ENCODE data around the gene SLC5A5.

SLC5A5 gene

GRCh38 chr19:17926044-17926443 is 54.3 kb downstream of the SLC5A5 start:
- no peak for DNase-seq

DNA sequence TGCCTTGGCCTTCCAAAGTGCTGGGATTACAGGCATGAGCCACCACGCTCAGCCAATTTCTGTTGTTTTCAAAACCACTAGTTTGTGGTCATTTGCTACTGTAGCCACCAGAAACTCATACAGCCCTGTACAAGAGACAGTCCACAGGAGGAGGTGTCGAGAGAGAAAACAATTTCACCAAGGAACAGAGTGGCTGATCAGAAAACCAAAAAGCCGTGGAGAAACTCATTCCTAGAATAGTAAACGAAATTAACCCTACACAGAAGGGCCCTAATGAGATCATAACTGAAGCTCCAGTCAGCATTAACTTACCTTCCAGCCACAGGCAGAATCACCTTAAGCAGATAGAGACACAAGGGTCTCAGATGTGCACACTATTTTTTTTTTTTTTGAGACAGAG is 57.3 kb downstream of the SLC5A5 start:
- DNase-seq, result no peak

DNA sequence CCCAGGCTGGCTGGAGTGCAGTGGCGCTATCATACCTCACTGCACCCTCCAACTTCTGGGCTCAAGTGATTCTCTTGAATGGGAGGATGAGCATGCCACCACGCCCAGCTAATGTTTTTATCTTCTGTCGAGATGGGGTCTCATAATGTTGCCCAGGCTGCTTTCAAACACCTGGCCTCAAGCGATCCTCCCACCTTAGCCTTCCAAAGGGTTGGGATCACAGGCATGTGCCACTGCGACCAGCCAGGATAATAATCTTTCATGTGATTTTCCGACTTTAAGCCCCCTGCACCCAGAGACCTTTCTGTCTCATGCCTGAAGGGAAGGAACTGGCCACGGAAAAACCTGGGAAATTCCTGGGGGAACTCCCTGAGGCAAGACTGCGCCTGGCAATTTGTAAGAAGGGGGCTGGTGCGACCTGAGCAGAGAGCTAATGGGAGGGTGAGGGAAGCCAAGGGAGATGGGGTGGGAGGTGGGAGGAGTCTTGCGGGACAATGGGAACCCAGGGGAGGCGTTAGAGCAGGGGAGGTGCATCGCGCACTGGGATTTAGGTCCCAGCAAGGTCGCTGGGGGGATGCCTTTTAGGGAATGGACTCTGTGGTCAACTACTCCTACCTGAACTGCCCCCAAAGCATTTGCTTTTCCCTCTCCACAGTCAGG is 59.9 kb downstream of the SLC5A5 start:
- no peak for DNase-seq

DNA sequence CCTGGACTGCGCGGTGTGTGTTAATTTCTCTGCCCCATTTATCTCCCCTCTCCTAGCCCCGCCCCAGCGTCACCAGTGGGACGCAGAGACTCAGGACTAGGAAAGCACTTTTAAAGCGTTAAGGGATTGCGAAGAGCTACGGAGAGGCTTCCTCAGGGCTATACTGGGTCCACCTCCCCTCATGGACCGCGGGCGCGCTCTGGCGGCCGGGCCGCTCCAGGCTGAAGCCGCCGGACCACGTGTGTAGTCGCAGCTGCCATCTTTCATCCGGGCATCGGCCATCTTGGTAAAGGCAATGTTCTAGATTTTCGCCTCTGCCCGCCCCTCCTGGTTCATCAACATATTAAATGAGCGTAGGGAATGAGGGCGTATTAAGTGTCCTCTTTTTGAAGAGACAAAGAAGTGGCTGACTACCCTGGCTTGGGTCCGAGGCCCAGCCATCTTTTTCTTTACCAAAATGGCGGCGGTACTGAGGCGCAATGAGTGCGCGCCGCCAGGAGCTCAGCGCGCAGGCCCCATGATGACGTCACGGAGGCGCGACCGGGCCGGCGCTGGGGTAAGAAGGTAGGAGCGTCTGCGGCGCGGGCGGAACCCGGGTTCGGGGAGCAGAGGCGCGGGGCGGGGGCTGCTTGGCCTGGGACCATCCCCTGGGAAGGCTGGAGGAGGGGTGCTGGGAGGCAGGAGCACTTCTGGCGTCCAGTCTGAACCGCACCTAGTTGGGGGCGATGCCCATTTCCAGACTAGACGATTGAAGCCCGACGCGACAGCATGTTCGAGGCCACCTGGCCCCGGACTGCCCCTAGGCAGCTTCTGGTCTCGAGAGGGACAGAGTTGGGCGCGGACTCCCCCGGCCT is 61.0 kb downstream of the SLC5A5 start, which contains the start of gene CCDC124:
Gene CCDC124, plus strand, starts transcription at position 531 of the 854 bp plus-strand sequence. CDS start 3,406 bp downstream, outside the sequence.
- peak; percentile 79 to 90 (median 88) for DNase-seq

DNA sequence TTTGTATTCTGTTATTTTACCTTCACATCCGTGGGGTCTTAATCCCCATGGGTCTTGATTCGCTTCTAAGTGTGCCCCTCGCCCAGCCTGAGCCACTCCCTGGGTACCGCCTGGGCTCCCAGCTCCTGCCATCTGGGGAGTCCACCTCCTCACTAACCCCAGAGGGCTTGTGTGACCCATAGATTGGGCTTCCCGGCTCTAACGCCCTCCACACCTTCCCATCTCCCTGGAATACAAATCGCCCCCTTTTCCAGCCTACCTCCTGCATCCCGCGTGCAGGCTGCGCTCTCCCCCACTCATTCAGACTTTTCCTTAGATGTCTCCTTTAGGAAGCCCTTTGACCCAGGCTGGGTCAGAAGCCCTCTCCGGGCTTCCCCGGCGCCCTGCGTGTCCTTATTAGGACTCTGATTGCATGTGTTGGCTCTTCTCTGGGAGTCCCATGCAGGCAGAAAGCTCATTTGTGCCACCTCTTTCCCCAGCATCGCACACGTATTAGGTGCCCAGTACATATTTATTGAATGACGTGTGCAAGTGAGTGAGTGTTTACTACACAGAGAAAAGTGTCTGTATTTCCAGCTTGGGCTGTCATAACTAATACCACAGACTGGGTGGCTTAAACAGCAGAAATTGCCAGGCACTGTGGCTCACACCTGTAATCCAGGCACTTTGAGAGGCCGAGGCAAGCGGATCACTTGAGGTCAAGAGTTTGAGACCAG is 61.8 kb downstream of the SLC5A5 start:
- no peak for DNase-seq

DNA sequence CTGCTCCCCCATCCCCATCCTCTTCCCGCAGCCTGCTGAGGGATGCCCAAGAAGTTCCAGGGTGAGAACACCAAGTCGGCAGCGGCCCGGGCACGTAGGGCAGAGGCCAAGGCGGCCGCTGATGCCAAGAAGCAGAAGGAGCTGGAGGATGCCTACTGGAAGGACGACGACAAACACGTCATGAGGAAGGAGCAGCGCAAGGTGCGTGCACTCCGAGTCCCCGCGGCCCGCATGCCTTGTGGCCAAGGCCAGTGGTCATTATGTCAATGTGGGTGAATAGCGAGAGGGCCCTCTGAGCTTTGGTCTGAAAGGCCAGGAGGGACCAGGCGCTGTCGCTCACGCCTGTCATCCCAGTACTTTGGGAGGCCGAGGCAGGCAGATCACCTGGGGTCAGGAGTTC is 64.6 kb downstream of the SLC5A5 start:
- no peak for DNase-seq

DNA sequence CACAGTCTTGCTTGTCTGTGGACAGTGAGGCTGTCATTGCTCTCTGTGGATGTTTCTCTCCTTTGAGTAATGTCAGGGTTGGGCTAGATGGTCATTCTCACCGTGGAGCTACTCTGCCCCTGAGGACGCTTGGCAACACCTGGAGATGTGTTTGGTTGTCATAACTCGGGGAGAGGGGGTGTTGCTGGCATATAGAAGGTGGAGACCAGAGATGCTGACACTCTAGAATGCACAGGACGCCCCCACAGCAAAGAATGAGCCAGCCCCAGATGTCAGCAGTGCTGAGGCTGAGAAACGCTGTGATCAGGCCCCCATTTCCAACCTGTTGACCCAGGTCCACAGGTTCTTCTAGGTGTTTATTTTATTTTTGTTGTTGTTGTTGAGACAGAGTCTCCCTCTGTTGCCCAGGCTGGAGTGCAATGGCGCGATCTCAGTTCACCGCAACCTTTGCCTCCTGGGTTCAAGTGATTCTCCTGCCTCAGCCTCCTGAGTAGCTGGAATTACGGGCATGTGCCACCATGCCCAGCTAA is 65.7 kb downstream of the SLC5A5 start:
- no peak for DNase-seq

DNA sequence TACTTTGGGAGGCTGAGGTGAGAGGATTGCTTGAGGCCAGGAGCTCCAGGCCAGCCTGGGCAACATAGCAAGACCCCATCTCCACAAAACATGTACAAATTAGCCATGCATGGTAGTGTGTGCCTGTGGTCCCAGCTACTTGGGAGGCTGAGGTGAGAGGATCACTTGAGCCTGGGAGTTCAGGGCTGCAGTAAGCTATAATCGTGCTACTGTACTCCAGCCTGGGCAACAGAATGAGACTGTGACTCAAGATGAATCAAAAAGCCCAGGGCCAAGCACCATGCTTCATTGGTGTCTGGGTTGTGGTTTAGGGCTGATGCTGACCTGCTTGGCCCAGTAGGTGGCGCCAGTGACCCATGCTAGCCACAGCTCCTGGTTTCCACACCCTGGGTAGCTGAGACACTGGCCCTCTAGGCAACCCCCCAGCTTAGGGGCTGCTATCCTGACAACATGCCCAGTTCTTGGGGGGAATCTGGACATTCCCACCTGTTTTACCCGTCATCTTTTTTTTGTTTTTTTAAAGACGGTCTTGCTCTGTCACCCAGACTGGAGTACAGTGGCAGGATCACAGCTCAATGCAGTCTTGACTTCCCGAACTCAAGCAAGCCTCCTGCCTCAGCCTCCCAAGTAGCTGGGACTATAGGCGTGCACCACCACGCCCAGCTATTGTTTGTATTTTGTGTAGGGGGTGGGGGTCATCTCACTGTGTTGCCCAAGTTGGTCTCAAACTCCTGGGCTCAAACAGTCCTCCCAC is 66.5 kb downstream of the SLC5A5 start:
- DNase-seq, result peak; percentile 47 to 78 (median 63)

DNA sequence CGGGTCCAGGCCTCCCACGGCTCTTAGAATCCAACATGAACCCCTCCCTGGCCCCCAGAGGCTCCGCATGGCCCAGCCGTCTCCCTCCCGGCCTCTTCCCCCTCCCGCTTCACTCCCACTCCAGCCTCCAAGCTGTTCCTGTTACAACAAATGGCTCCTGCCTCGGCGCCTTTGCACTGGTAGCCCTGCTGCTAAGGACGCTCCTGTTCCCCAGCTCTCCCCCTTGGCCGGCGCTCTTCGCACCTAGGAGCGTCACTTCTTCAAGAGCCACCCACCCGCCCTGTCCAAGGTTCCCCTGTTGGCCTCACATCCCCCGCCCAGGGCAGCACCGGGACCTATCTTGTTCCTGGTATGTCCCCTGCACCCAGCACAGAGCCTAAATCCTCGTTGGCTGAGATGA is 70.4 kb downstream of the SLC5A5 start:
- DNase-seq, result no peak

DNA sequence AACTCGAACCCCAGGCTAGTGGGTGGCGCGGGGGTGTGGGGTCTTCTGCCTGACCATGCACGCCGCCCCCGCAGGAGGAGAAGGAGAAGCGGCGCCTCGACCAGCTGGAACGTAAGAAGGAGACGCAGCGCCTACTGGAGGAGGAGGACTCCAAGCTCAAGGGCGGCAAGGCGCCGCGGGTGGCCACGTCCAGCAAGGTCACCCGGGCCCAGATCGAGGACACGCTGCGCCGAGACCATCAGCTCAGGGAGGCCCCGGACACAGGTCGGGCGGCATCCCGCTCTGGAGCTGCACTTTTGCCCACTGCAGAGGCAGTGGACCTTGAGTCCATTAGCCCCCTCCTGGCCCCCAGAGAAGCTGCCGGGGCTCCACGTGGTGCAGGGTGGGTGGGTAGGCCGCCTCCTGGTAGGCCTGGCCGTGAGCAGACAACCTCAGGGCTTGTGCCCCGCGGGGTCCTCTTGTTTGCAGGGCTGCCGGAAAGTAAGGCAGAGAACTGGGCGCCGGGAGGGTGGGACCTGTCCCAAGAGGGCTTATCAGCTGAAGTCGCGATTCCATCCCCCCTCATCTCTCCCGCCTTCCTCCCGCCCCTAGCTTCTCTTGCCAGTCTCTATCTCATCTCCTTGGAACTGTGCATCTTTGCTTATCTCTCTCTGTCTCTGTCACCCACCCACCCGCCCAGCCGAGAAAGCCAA is 71.0 kb downstream of the SLC5A5 start:
- DNase-seq, result no peak

DNA sequence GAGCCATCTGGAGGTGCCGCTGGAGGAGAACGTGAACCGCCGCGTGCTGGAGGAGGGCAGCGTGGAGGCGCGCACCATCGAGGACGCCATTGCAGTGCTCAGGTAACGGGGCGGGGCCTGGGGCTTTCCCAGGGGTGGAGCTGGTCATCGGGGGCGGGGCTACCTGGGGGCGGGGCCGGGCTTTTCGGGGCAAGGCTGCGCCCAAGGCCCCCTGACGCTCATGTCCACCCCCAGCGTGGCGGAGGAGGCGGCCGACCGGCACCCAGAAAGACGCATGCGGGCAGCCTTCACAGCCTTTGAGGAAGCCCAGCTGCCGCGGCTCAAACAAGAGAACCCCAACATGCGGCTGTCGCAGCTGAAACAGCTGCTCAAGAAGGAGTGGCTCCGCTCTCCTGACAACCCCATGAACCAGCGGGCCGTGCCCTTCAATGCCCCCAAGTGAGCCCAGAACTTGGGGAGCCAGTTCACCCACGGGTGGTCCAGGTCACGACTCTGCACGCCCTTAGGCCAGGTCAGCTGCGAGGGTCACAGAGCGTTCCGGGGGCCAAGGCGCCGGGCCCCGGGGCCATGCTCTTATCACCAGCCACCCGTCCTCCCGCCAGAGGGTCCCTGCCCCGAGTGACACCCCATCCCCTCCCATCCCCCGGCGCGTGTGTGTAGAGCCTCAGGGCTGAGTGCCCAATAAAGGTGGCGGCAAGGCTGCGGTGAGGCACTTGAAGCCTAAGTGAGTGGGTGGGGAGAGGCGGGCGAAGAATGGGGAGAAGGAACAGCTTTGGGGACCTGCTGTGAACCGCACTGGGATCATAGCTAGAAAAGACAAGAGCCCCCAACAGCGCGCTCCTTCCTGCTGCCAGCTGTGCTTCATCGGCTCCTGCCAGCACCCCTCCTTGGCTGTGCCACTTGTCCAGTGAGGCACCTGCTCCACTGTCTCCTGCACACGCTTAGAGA is 71.8 kb downstream of the SLC5A5 start:
- DNase-seq, result no peak

DNA sequence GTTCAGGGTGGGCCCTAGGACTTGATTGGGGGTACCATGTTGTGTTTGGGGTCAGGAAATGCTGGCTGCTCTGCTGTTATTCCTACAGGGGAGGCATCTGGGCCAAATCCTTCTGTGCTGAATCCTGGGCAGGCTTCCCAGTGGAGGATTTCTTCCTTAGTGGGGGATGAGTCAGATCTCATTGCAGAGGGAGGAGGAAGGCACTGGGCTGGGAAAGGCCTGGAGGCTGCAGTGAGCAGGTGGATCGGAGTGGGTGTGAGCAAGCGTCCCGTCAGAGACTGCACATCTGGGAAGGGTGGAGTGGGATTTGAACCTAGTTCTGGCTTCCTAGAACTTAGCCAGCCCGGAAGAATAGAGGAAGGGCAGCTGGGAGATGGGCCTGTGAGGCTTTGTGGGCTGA is 72.6 kb downstream of the SLC5A5 start:
- no peak for DNase-seq

Data from activated naive CD4-positive, alpha-beta T cell (primary cell).